DOHH2 (cell line): ENCODE data around the gene ANKRD33.

Experiments
- H3F3A ChIP-seq: fragments of 200-600 bp; sonication (generic), shearing (Covaris generic); 2 replicates; pipeline ENCODE4 v1.6.0; 2016; ENCODE audit warnings: antibody characterized with exemption, mild to moderate bottlenecking; ENCODE audit not compliant: control insufficient read depth, insufficient read depth
- H3K27ac ChIP-seq: fragments of 200-600 bp; sonication (generic); 2 replicates; pipeline ENCODE4 v1.5.1; 2014; ENCODE audit warnings: low read depth, mild to moderate bottlenecking, low read length, moderate library complexity
- H3K27me3 ChIP-seq: fragments of 200-600 bp; sonication (generic); 2 replicates; pipeline ENCODE4 v1.6.1; 2014; ENCODE audit warnings: mild to moderate bottlenecking, low read length, mixed read lengths; ENCODE audit not compliant: control insufficient read depth
- H3K36me3 ChIP-seq: fragments of 200-600 bp; sonication (generic); 2 replicates; pipeline ENCODE4 v1.6.1; 2014; ENCODE audit warnings: mild to moderate bottlenecking, low read length, moderate library complexity, mixed read lengths; ENCODE audit not compliant: control insufficient read depth
- H3K4me1 ChIP-seq: fragments of 200-600 bp; sonication (generic); 2 replicates; pipeline ENCODE4 v1.6.1; 2014; ENCODE audit warnings: mild to moderate bottlenecking, low read length, mixed read lengths; ENCODE audit not compliant: control insufficient read depth
- H3K4me2 ChIP-seq: fragments of 200-600 bp; sonication (generic); 2 replicates; pipeline ENCODE4 v1.6.0; 2014; ENCODE audit warnings: mild to moderate bottlenecking, low read length, moderate library complexity
- H3K4me3 ChIP-seq: fragments of 200-600 bp; sonication (generic); 2 replicates; pipeline ENCODE4 v1.5.1; 2014; ENCODE audit warnings: mild to moderate bottlenecking, low read length, mixed read lengths
- H3K79me2 ChIP-seq: fragments of 200-600 bp; sonication (generic); 2 replicates; pipeline ENCODE4 v1.6.1; 2014; ENCODE audit warnings: mild to moderate bottlenecking, low read length, mixed read lengths; ENCODE audit not compliant: control insufficient read depth
- H3K9me2 ChIP-seq: fragments of 200-600 bp; sonication (generic); replicated peaks from 2 replicates; pipeline ENCODE4 v1.6.1; 2014; ENCODE audit warnings: mild to moderate bottlenecking, low read length, mixed read lengths; ENCODE audit not compliant: control insufficient read depth
- H3K9me3 ChIP-seq: fragments of 200-600 bp; sonication (generic); 2 replicates; pipeline ENCODE4 v1.6.1; 2014; ENCODE audit warnings: antibody characterized with exemption, low read length, mixed read lengths; ENCODE audit not compliant: control insufficient read depth, insufficient read depth
- H4K20me1 ChIP-seq: fragments of 200-600 bp; sonication (generic); 2 replicates; pipeline ENCODE4 v1.6.0; 2014; ENCODE audit warnings: low read depth, mild to moderate bottlenecking, antibody characterized with exemption, low read length, moderate library complexity; ENCODE audit not compliant: control insufficient read depth, insufficient read depth
- CTCF ChIP-seq: fragments of 200-600 bp; sonication (generic); IDR thresholded peaks from one replicate; pipeline ENCODE4 v1.5.1; 2014; ENCODE audit warnings: antibody characterized with exemption, mild to moderate bottlenecking, low read depth, low read length; ENCODE audit not compliant: poor library complexity, severe bottlenecking
- EZH2phosphoT487 ChIP-seq: fragments of 200-600 bp; sonication (generic); IDR thresholded peaks from 2 replicates; pipeline ENCODE4 v1.6.1; 2017; ENCODE audit warnings: borderline replicate concordance, mild to moderate bottlenecking, antibody characterized with exemption, low read length, moderate library complexity, mixed read lengths

The ANKRD33 gene

GRCh38 chr12:51920046-51920445 is 32.1 kb downstream of the ANKRD33 start:
- Histone ChIP-seq H3K9me3 (no peaks in the 10 kb centered on the region), H4K20me1 (no peaks in the 10 kb centered on the region), H3K4me3 (no peak overlapping the region), H3K4me1 (peaks cover 24% of the 10 kb centered on the region), H3K27ac (no peak overlapping the region), H3K27me3 (no peaks in the 10 kb centered on the region), H3F3A (no peaks in the 10 kb centered on the region), H3K9me2 (no peaks in the 10 kb centered on the region), H3K79me2 (no peaks in the 10 kb centered on the region), H3K36me3 (no peaks in the 10 kb centered on the region), H3K4me2 (no peak overlapping the region)
- TF ChIP-seq EZH2phosphoT487 (no peak), CTCF (no peak)

GRCh38 chr12:51921017-51921725 is 33.3 kb downstream of the ANKRD33 start:
- TF ChIP-seq EZH2phosphoT487 (no peak), CTCF (no peak)
- no peaks in the 10 kb centered on the region for H3K36me3 ChIP-seq
- no peak overlapping the region for H3K27ac ChIP-seq

GRCh38 chr12:51922146-51922545 is 34.2 kb downstream of the ANKRD33 start:
- Histone ChIP-seq H3K9me3 (no peaks in the 10 kb centered on the region), H4K20me1 (no peaks in the 10 kb centered on the region), H3K9me2 (no peaks in the 10 kb centered on the region), H3K27ac (no peak overlapping the region), H3K36me3 (no peaks in the 10 kb centered on the region), H3K4me2 (no peak overlapping the region), H3K27me3 (no peaks in the 10 kb centered on the region), H3K4me1 (peaks cover 37% of the 10 kb centered on the region), H3F3A (no peaks in the 10 kb centered on the region), H3K79me2 (no peaks in the 10 kb centered on the region), H3K4me3 (no peak overlapping the region)
- TF ChIP-seq EZH2phosphoT487 = no peak
- TF ChIP-seq CTCF = no peak

More at GRCh38 chr12:51921017-51921725, 33.3 kb downstream of the ANKRD33 start:
- Histone ChIP-seq H3F3A (no peaks in the 10 kb centered on the region), H3K4me3 (no peak overlapping the region), H3K79me2 (no peaks in the 10 kb centered on the region), H3K9me3 (no peaks in the 10 kb centered on the region), H3K4me2 (no peak overlapping the region), H3K9me2 (no peaks in the 10 kb centered on the region), H3K27me3 (no peaks in the 10 kb centered on the region), H3K4me1 (peaks cover 36% of the 10 kb centered on the region), H4K20me1 (no peaks in the 10 kb centered on the region)
